Activated CD4-positive, alpha-beta memory T cell treated with anti-CD3 and anti-CD28 coated beads, Interleukin-2, amount 10 ng/mL, durations not matched to agents 7 days and 5 days (primary cell): ENCODE data around the gene ERBB2. TPM values are rescaled to one million over a fixed set of nuclear protein-coding genes. Genes with fewer than 3 reads are reported as not detected.
"Not testable (repeated sequence)": the region's sequence is repeated elsewhere in the genome, so short reads cannot be mapped to it uniquely, and the experiment has no call there.

ENCODE experiments used
- CTCF ChIA-PET: fragments of 350-600 bp; sonication (Branson Sonifier 250); formaldehyde crosslinking; loops from one replicate; lab custom pipeline; 2021; ENCODE audit warnings: antibody characterized with exemption, inconsistent platforms; lab: Charles Lee
- POLR2A ChIA-PET: fragments of 350-600 bp; sonication (Branson Sonifier 250); formaldehyde crosslinking; loops from one replicate; lab custom pipeline; 2021; ENCODE audit warnings: antibody characterized with exemption; lab: Charles Lee
- DNase-seq: peaks from one replicate; pipeline ENCODE4 v3.0.0-alpha.2; 2020
- H3K27ac Mint-ChIP-seq: one replicate; pipeline ENCODE4 v1.8.0; 2021; ENCODE audit warnings: mild to moderate bottlenecking, mixed read lengths
- H3K27me3 Mint-ChIP-seq: one replicate; pipeline ENCODE4 v1.8.0; 2021; ENCODE audit warnings: mixed read lengths
- H3K36me3 Mint-ChIP-seq: one replicate; pipeline ENCODE4 v1.8.0; 2021; ENCODE audit warnings: low read depth, mixed read lengths
- H3K4me1 Mint-ChIP-seq: one replicate; pipeline ENCODE4 v1.8.0; 2021; ENCODE audit warnings: mixed read lengths
- H3K4me3 Mint-ChIP-seq: one replicate; pipeline ENCODE4 v1.8.0; 2021; ENCODE audit warnings: mild to moderate bottlenecking, mixed read lengths
- H3K9me3 Mint-ChIP-seq: one replicate; pipeline ENCODE4 v1.8.0; 2021; ENCODE audit warnings: mixed read lengths
- total RNA-seq, 2 experiments: library from RNA; stranded (reverse); gene quantifications; one replicate each; pipeline ENCODE4 v1.2.3, GENCODE V29; 2021

Gene ERBB2
- total RNA-seq, 2 experiments from 2014 or later = 5.1 to 6.0 TPM

GRCh38 chr17:39687546-39688474 is 12.1 kb upstream of the ERBB2 start, which contains the start of gene PGAP3:
TSS of gene PGAP3 (minus strand) at chr17:39688057. CDS start at chr17:39688014, 43 bp downstream.
- Mint-ChIP-seq H3K4me3 (peak within 1 kb of the TSS; percentile 95), H3K4me1 (peaks cover 28% of the 10 kb centered on the region), H3K36me3 (peaks cover 22% of the 10 kb centered on the region), H3K27ac (peak within 1 kb of the TSS; percentile 94), H3K9me3 (no peaks in the 10 kb centered on the region), H3K27me3 (no peaks in the 10 kb centered on the region)
- POLR2A ChIA-PET = interaction anchor here (0.6 to 4.1 kb wide), 25 partner anchors 9 to 293 kb away, joined by 3 to 71 read pairs (median 4); partner anchors contain the start of genes ERBB2, MED1, MIEN1 and PSMD3
- CTCF ChIA-PET = interaction anchor here (0.6 to 1.8 kb wide), 9 partner anchors 9 to 105 kb away, joined by 3 to 8 read pairs (median 5); partner anchors contain the start of gene PNMT
- DNase-seq = peak; percentile 85

GRCh38 chr17:39688475-39688835 is 11.4 kb upstream of the ERBB2 start:
- no peak for DNase-seq
- Mint-ChIP-seq H3K4me3 (peak overlapping the region; percentile 95), H3K27ac (peak overlapping the region; percentile 94), H3K9me3 (no peaks in the 10 kb centered on the region), H3K4me1 (peaks cover 25% of the 10 kb centered on the region), H3K27me3 (no peaks in the 10 kb centered on the region), H3K36me3 (peaks cover 16% of the 10 kb centered on the region)
- POLR2A ChIA-PET = interaction anchor here (0.6 to 4.1 kb wide), 16 partner anchors 8 to 292 kb away, joined by 3 to 71 read pairs (median 4); partner anchors contain the start of genes MED1, MIEN1, PSMD3 and STARD3
- CTCF ChIA-PET = interaction anchor here (0.7 to 1.8 kb wide), 7 partner anchors 10 to 104 kb away, joined by 3 to 8 read pairs (median 5); partner anchors contain the start of gene PNMT

- DNase-seq = no peak
- peak overlapping the region; percentile 95 for H3K4me3 Mint-ChIP-seq
- H3K4me1 Mint-ChIP-seq = peaks cover 25% of the 10 kb centered on the region
- H3K27me3 Mint-ChIP-seq = no peaks in the 10 kb centered on the region
- ChIA-PET CTCF (interaction anchor here (0.7 to 1.7 kb wide), 2 partner anchors 20 to 42 kb away, joined by 5 to 8 read pairs; partner anchors contain the start of gene PNMT), POLR2A (interaction anchor here (0.6 to 4.1 kb wide), 8 partner anchors 8 to 291 kb away, joined by 3 to 71 read pairs (median 7); partner anchors contain the start of genes MIEN1 and PSMD3)
- peaks cover 15% of the 10 kb centered on the region for H3K36me3 Mint-ChIP-seq
- peak overlapping the region; percentile 59 for H3K27ac Mint-ChIP-seq
- no peaks in the 10 kb centered on the region for H3K9me3 Mint-ChIP-seq
Observed at GRCh38 chr17:39688945-39689344, 10.9 kb upstream of the ERBB2 start.

GRCh38 chr17:39694593-39694992 is 5.3 kb upstream of the ERBB2 start:
- ChIA-PET CTCF (interaction anchor here (1.5 to 2.0 kb wide), 2 partner anchors 41 to 73 kb away, joined by 4 read pairs; no protein-coding TSS in a partner anchor), POLR2A (no interaction called here)
- Mint-ChIP-seq H3K4me3 (no peak overlapping the region), H3K9me3 (no peaks in the 10 kb centered on the region), H3K4me1 (peaks cover 1% of the 10 kb centered on the region), H3K27me3 (peaks cover 14% of the 10 kb centered on the region), H3K36me3 (peaks cover under 1% of the 10 kb centered on the region), H3K27ac (no peak overlapping the region)
- DNase-seq = no peak

- no peak for DNase-seq
- no peaks in the 10 kb centered on the region for H3K9me3 Mint-ChIP-seq
- no peak overlapping the region for H3K27ac Mint-ChIP-seq
- ChIA-PET CTCF (interaction anchor here (1.5 to 2.0 kb wide), 3 partner anchors 35 to 73 kb away, joined by 3 to 4 read pairs (median 4); partner anchors contain the start of gene MIEN1), POLR2A (no interaction called here)
- H3K4me1 Mint-ChIP-seq = peaks cover 4% of the 10 kb centered on the region
- H3K36me3 Mint-ChIP-seq = peaks cover 2% of the 10 kb centered on the region
- peaks cover 17% of the 10 kb centered on the region for H3K27me3 Mint-ChIP-seq
- no peak overlapping the region for H3K4me3 Mint-ChIP-seq
Observed at GRCh38 chr17:39695089-39695474, 4.8 kb upstream of the ERBB2 start.

GRCh38 chr17:39696731-39697130 is 3.1 kb upstream of the ERBB2 start:
- H3K27me3 Mint-ChIP-seq = peaks cover 32% of the 10 kb centered on the region
- POLR2A ChIA-PET = interaction anchor here (1.7 kb wide), 1 partner anchor 8 kb away, joined by 8 read pairs; the partner anchor contains the start of gene PGAP3

GRCh38 chr17:39697961-39698360 is 1.9 kb upstream of the ERBB2 start:
- Mint-ChIP-seq H3K4me3 (no peak overlapping the region), H3K36me3 (peaks cover 2% of the 10 kb centered on the region), H3K9me3 (no peaks in the 10 kb centered on the region), H3K27me3 (peaks cover 42% of the 10 kb centered on the region), H3K4me1 (peaks cover 7% of the 10 kb centered on the region), H3K27ac (no peak overlapping the region)
- POLR2A ChIA-PET = no interaction called here
- CTCF ChIA-PET = no interaction called here
- no peak for DNase-seq

More at GRCh38 chr17:39696731-39697130, 3.1 kb upstream of the ERBB2 start:
- CTCF ChIA-PET = interaction anchor here (1.7 kb wide), 1 partner anchor 33 kb away, joined by 3 read pairs; the partner anchor contains the start of gene MIEN1
- no peak for DNase-seq
- no peak overlapping the region for H3K4me3 Mint-ChIP-seq
- H3K9me3 Mint-ChIP-seq = no peaks in the 10 kb centered on the region
- peaks cover 2% of the 10 kb centered on the region for H3K36me3 Mint-ChIP-seq
- H3K27ac Mint-ChIP-seq = no peak overlapping the region
- peaks cover 7% of the 10 kb centered on the region for H3K4me1 Mint-ChIP-seq

- POLR2A ChIA-PET = interaction anchor here (1.1 to 2.1 kb wide), 2 partner anchors 12 to 30 kb away, joined by 4 to 6 read pairs; partner anchors contain the start of genes MIEN1 and PGAP3
- CTCF ChIA-PET, H3K9me3 Mint-ChIP-seq, DNase-seq, H3K36me3 Mint-ChIP-seq, H3K27ac Mint-ChIP-seq, H3K4me3 Mint-ChIP-seq, H3K4me1 Mint-ChIP-seq: not testable (repeated sequence)
- H3K27me3 Mint-ChIP-seq = peaks cover 44% of the 10 kb centered on the region
Observed at GRCh38 chr17:39699157-39699817, 577 bp upstream of the ERBB2 start.

- H3K4me3 Mint-ChIP-seq = no peak overlapping the region
- peaks cover 44% of the 10 kb centered on the region for H3K27me3 Mint-ChIP-seq
- no peak overlapping the region for H3K27ac Mint-ChIP-seq
- H3K36me3 Mint-ChIP-seq = peaks cover 2% of the 10 kb centered on the region
- H3K4me1 Mint-ChIP-seq = peaks cover 9% of the 10 kb centered on the region
- ChIA-PET POLR2A (interaction anchor here (1.3 to 2.1 kb wide), 2 partner anchors 13 to 29 kb away, joined by 4 to 6 read pairs; partner anchors contain the start of genes MIEN1 and PGAP3), CTCF (interaction anchor here (1.5 to 2.4 kb wide), 2 partner anchors 47 to 79 kb away, joined by 4 to 11 read pairs; no protein-coding TSS in a partner anchor)
- no peak for DNase-seq
- no peaks in the 10 kb centered on the region for H3K9me3 Mint-ChIP-seq
Observed at GRCh38 chr17:39700148-39700987, 504 bp downstream of the ERBB2 start.

- H3K9me3 Mint-ChIP-seq = no peaks in the 10 kb centered on the region
- ChIA-PET CTCF (interaction anchor here (1.5 to 2.4 kb wide), 2 partner anchors 47 to 80 kb away, joined by 4 to 11 read pairs; no protein-coding TSS in a partner anchor), POLR2A (interaction anchor here (1.2 to 1.3 kb wide), 2 partner anchors 14 kb away, joined by 4 read pairs; partner anchors contain the start of gene PGAP3)
- peaks cover 9% of the 10 kb centered on the region for H3K4me1 Mint-ChIP-seq
- no peak overlapping the region for H3K27ac Mint-ChIP-seq
- H3K4me3 Mint-ChIP-seq = no peak overlapping the region
- peaks cover 2% of the 10 kb centered on the region for H3K36me3 Mint-ChIP-seq
- peaks cover 44% of the 10 kb centered on the region for H3K27me3 Mint-ChIP-seq
- no peak for DNase-seq
Observed at GRCh38 chr17:39701012-39701783, 1.3 kb downstream of the ERBB2 start.
